VCaP (cell line): Measurements from ENCODE around the gene ULK3.

Source experiments
- H3K27ac ChIP-seq: fragments of 450-650 bp; 2 replicates; pipeline ENCODE4 v1.5.1; 2017
- TF ChIP-seq, protein P1 (sequence below): fragments of 450-650 bp; conservative IDR thresholded peaks from 2 replicates; pipeline ENCODE4 v1.5.1; 2017; ENCODE audit warnings: mild to moderate bottlenecking, moderate library complexity

ULK3 gene

DNA sequence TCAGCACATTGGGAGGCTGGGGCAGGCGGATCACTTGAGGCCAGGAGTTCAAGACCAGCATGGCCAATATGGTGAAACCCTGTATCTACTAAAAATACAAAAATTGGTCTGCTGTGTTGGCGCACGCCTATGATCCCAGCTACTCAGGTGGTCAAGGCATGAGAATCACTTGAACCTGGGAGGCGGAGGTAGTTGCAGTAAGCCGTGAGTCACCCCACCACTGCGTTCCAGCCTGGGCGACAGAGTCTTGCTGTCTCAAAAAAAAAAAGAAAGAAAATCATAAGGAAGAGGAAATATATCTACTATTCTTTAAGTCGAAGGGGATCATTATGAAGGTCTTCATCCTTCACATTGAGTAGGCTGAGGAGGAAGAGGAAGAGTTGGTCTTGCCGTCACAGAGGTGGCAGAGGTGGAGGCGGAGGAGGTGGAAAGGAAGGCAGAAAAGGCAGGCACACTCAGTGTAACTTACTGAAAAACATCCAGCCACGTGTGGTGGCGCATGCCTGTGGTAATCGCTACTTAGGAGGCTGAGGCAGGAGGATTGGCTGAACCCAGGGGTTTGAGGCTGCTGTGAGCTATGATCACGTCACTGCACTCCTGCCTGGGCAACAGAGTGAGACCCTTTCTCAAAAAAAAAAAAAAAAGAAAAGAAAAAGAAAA, 46.9 kb downstream of the ULK3 start:
- TF ChIP-seq, protein P1, sequence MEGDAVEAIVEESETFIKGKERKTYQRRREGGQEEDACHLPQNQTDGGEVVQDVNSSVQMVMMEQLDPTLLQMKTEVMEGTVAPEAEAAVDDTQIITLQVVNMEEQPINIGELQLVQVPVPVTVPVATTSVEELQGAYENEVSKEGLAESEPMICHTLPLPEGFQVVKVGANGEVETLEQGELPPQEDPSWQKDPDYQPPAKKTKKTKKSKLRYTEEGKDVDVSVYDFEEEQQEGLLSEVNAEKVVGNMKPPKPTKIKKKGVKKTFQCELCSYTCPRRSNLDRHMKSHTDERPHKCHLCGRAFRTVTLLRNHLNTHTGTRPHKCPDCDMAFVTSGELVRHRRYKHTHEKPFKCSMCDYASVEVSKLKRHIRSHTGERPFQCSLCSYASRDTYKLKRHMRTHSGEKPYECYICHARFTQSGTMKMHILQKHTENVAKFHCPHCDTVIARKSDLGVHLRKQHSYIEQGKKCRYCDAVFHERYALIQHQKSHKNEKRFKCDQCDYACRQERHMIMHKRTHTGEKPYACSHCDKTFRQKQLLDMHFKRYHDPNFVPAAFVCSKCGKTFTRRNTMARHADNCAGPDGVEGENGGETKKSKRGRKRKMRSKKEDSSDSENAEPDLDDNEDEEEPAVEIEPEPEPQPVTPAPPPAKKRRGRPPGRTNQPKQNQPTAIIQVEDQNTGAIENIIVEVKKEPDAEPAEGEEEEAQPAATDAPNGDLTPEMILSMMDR, result no peak

DNA sequence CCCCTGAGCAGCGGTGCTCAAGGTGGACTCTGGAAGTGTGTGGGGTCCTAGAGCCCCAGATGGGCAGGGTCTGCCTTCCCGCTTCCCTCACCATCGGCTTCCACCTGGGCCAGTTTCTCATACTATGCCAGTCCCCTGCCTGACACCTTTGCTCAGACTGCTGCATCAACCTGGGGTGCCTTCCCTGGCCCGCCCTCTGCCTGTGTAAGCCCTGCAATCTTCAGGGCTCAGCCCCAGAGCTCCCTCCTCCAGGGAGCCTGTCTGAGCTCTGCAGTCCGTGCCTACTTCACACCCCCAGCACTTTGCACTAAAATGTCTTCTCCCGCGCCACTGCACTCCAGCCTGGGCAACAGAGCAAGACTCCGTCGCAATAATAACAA, 48.0 kb downstream of the ULK3 start:
- no peak overlapping the region for H3K27ac ChIP-seq
- TF ChIP-seq, protein P1, result no peak

More for the DNA sequence above, 46.9 kb downstream of the ULK3 start:
- H3K27ac ChIP-seq, result no peak overlapping the region

DNA sequence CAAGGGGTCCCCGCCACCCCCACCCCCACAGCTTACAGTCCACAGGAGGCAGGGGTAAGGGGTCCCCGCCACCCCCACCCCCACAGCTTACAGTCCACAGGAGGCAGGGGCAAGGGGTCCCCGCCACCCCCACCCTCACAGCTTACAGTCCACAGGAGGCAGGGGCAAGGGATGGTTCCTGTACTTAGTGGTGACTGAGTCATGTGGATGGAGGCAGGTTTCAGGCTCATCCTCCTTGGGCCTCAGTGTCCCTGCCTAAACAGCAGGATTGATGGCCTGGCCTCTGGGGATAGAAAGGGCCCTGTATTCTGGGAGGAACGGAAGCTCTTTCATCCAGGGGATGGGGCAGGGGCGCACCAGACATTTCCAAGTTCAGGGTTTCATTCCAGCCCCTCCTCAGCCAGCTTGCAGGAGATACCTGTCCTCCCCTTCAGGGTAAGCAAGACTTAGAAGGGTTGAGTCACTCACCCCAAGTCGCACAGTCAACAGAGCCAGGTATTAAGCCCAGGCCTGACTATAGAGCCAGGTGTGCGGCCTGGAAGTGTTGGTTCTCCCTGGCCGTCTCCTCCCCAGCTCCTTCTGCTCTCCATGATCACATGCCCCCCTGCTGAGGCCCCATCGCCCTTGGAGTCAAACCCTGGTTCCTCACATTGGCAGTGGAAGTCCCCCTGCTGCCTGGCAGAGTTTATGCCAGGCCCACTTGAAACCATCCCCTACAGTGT, 48.5 kb downstream of the ULK3 start:
- no peak overlapping the region for H3K27ac ChIP-seq
- TF ChIP-seq, protein P1, result no peak

DNA sequence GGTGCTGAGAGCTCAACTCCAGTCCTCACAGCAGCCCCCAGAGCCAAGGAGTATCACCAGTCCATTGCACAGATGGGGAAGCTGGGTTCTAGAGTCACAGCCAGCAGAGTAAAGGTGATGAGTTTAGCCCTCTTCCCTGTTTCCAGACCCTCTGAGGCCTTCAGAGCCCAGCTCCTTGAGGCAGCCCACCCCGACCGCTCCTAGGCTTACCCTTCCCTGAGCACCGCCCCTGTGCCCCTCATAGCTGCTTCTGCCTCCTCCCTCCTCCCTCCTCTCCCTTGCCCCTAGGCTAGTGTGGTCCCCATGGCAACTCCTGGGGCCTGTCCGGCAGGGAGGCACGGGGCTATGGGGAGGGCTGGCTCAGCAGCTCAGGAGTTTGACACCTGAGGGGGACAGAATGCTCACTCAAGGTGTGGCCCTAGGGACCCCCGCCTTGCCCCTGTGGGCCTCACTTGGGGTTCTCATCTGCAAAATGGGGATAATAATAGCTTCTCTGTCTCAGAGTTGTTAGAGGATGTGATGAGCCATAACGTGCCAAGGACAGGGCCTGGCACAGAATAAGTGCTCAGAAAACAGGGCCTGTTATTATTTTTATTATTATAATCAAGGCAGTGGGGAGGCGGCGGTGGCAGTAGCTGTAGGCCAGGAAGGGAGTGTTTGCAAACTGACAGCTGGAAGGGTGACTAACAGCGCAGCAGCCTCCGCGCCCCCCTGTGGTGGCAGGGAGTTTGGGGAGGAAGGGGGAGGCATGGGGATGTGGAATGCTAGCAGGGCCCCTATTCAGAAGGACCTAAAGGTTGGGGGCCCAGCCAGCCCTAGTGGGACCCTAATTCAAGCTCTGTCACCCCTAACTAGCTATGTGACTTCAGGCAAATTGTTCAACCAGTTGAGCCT, 49.6 kb downstream of the ULK3 start:
- TF ChIP-seq, protein P1, result no peak
- no peak overlapping the region for H3K27ac ChIP-seq

DNA sequence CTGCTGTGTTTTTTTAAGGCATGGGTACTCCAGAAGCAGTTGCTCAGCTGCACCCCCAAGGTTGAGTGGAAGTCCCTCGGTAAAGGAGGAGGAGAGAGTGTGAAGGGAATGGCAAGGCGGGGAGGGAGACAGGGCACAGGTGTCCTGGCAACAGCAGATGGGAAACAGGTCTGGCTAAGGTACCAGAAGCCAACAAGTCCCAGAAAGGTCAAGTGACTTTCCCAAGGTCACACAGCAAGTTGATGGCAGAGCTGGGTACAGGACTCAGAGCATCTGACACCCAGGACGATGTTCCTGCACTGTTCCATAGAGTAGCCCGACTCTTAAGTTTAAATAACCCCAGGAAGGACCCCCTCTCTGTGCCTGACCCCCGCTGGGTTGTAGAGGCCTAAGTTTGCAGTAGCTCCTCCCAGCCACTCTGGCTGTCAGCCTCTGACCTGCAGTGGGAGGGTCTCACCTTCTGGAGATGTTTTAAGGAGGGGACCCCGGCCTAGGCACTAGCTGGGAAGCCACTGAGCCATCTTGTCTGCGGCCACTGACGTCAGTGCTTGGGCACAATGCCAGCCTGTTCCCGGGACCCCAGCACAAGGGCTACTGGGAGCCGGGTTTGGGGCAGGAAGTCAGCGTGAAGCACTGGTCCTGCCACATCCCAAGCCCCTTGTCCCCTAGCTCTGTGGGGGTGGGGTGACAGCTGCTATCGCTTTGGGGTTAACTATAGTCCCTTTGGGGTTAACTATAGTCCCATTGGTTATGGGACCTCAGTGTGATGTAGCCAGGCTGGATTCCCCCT, 50.5 kb downstream of the ULK3 start:
- H3K27ac ChIP-seq, result no peak overlapping the region
- TF ChIP-seq, protein P1, result no peak

DNA sequence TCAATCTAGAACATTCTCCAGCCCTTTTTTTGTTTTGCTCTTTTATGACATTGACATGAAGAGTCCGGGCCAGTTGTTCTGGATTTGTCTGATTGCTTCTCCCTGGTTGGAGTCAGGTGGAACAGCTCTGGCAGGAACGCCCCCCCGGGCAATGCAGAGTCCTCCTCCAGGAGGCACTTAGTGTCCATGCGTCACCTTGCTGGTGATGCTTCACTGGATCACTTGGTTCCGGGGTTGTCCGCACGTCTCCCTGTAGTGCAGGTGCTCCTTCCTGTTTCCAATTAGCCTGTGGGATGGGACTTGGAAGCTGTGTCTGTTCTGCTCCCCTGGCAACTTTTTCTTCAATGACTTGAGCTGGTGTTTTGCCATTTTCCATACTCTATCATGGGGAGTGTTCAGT, 51.3 kb downstream of the ULK3 start:
- no peak overlapping the region for H3K27ac ChIP-seq
- TF ChIP-seq, protein P1, result no peak
